Natural killer cell (primary cell): ENCODE results near the gene MACROD2. TPM values are rescaled to one million over a fixed set of nuclear protein-coding genes. Genes with fewer than 3 reads are reported as not detected.

Source experiments
- ATAC-seq, 3 donors: fragments of 150-1000 bp in 2 of 3; fragments of 200-7000 bp in 1 of 3; cut with Tn5 transposase; 1 replicate in 1 of 3; 2 replicates in 2 of 3; pipeline ENCODE4 v1.10.0; 2021; ENCODE audit warnings: mild to moderate bottlenecking in 2 of 3, moderate library complexity in 2 of 3
- DNase-seq, 2 donors: peaks; one replicate each; pipeline versions ENCODE4 v3.0.0 to v3.0.0-alpha.2; 2013 to 2021; ENCODE audit warnings: mixed read lengths in 1 of 2
- H3K27ac ChIP-seq: one replicate; pipeline ENCODE4 v1.5.1; 2013; ENCODE audit warnings: mild to moderate bottlenecking, low read length
- H3K27me3 ChIP-seq: one replicate; pipeline ENCODE4 v1.6.1; 2013; ENCODE audit warnings: low read length; ENCODE audit not compliant: control insufficient read depth, insufficient read depth
- H3K36me3 ChIP-seq: one replicate; pipeline ENCODE4 v1.6.1; 2013; ENCODE audit warnings: low read length; ENCODE audit not compliant: control insufficient read depth, insufficient read depth
- H3K4me1 ChIP-seq: one replicate; pipeline ENCODE4 v1.6.1; 2013; ENCODE audit warnings: low read length; ENCODE audit not compliant: control insufficient read depth, insufficient read depth
- H3K4me3 ChIP-seq: one replicate; pipeline ENCODE4 v1.5.1; 2013; ENCODE audit warnings: low read length
- H3K9me3 ChIP-seq: one replicate; pipeline ENCODE4 v1.6.1; 2013; ENCODE audit warnings: low read length; ENCODE audit not compliant: control insufficient read depth, insufficient read depth
- H3K27ac Mint-ChIP-seq, 2 donors: one replicate each; pipeline ENCODE4 v1.8.0; 2022; ENCODE audit warnings: mild to moderate bottlenecking in 2 of 2, mixed read lengths in 2 of 2, moderate library complexity in 1 of 2
- H3K27me3 Mint-ChIP-seq, 2 donors: one replicate each; pipeline ENCODE4 v1.8.0; 2022; ENCODE audit warnings: low read depth in 2 of 2, mixed read lengths in 2 of 2
- H3K36me3 Mint-ChIP-seq: one replicate; pipeline ENCODE4 v1.8.0; 2022; ENCODE audit warnings: mixed read lengths
- H3K4me1 Mint-ChIP-seq, 2 donors: one replicate each; pipeline ENCODE4 v1.8.0; 2022; ENCODE audit warnings: mixed read lengths in 2 of 2
- H3K4me3 Mint-ChIP-seq: one replicate; pipeline ENCODE4 v1.8.0; 2022; ENCODE audit warnings: mild to moderate bottlenecking, moderate library complexity, mixed read lengths
- H3K9me3 Mint-ChIP-seq, 2 donors: one replicate each; pipeline ENCODE4 v1.8.0; 2022; ENCODE audit warnings: mixed read lengths in 2 of 2
- CTCF ChIP-seq: fragments of 200-600 bp; IDR thresholded peaks from one replicate; pipeline ENCODE4 v1.8.0; 2022; ENCODE audit warnings: antibody characterized with exemption
- WGBS: methylation state at CpG from one replicate; pipeline ENCODE4 v1.1.7; 2013; ENCODE audit warnings: missing lambda C conversion rate; ENCODE audit not compliant: insufficient coverage; 5-methylcytosine and 5-hydroxymethylcytosine counted together
- intact Hi-C: fragments of 100-400 bp; cut with micrococcal nuclease; formaldehyde crosslinking; loops from one replicate; pipeline ENCODE4 v1.14.2; 2022
- total RNA-seq, 4 donors: library from RNA; stranded (reverse); fragments of 120-200 nt in 1 of 4; gene quantifications; one replicate each; pipeline versions ENCODE4 v1.2.3 to v1.2.4, GENCODE V29; 2013 to 2022

MACROD2 gene
- total RNA-seq, 3 donors from 2014 or later (not counting 1 experiment from before 2014, with no cell fraction given) = 0.19 to 0.88 TPM; not detected in 1

GRCh38 chr20:15887387-15887786, 1892.1 kb downstream of the MACROD2 start:
- Histone ChIP-seq H3K36me3 (no peaks in the 10 kb centered on the region), H3K4me1 (no peaks in the 10 kb centered on the region), H3K4me3 (no peak overlapping the region), H3K27me3 (no peaks in the 10 kb centered on the region), H3K9me3 (peaks cover 3% of the 10 kb centered on the region), H3K27ac (no peak overlapping the region)
- H3K27me3 Mint-ChIP-seq = peaks cover 18 to 20% of the 10 kb centered on the region in 2 donors
- no peak for TF ChIP-seq CTCF
- peaks cover 4 to 7% of the 10 kb centered on the region in 2 donors for H3K9me3 Mint-ChIP-seq
- ATAC-seq (no peak), DNase-seq (no peak)
- H3K4me3 Mint-ChIP-seq = no peak overlapping the region
- intact Hi-C loops = no loop called here
- no peaks in the 10 kb centered on the region for H3K36me3 Mint-ChIP-seq
- no peak overlapping the region for H3K27ac Mint-ChIP-seq
- H3K4me1 Mint-ChIP-seq = no peaks in the 10 kb centered on the region
- 100% methylated on average over 1 of the region's 2 CpGs for WGBS

- no peak for ATAC-seq
- Mint-ChIP-seq H3K27ac (no peak overlapping the region), H3K4me3 (no peak overlapping the region), H3K36me3 (no peaks in the 10 kb centered on the region), H3K27me3 (peaks cover 22 to 29% of the 10 kb centered on the region in 2 donors), H3K4me1 (no peaks in the 10 kb centered on the region), H3K9me3 (peaks cover 3 to 6% of the 10 kb centered on the region in 2 donors)
- 87% methylated on average over 3 of the region's 3 CpGs for WGBS
- Histone ChIP-seq H3K27me3 (no peaks in the 10 kb centered on the region), H3K36me3 (no peaks in the 10 kb centered on the region), H3K4me3 (no peak overlapping the region), H3K9me3 (peaks cover 3% of the 10 kb centered on the region), H3K4me1 (no peaks in the 10 kb centered on the region), H3K27ac (no peak overlapping the region)
- no peak for DNase-seq
- intact Hi-C loops = no loop called here
- TF ChIP-seq CTCF = no peak
Observed at GRCh38 chr20:15889061-15889460, 1893.7 kb downstream of the MACROD2 start.

- H3K27me3 Mint-ChIP-seq = peaks cover 18 to 29% of the 10 kb centered on the region in 2 donors
- Histone ChIP-seq H3K27me3 (no peaks in the 10 kb centered on the region), H3K9me3 (peaks cover 3% of the 10 kb centered on the region), H3K4me3 (no peak overlapping the region), H3K36me3 (no peaks in the 10 kb centered on the region), H3K4me1 (no peaks in the 10 kb centered on the region), H3K27ac (no peak overlapping the region)
- H3K4me3 Mint-ChIP-seq = no peak overlapping the region
- H3K27ac Mint-ChIP-seq = no peak overlapping the region
- intact Hi-C loops = no loop called here
- peaks cover 0 to 3% of the 10 kb centered on the region in 2 donors for H3K9me3 Mint-ChIP-seq
- no peak for TF ChIP-seq CTCF
- DNase-seq (no peak), ATAC-seq (no peak)
- no peaks in the 10 kb centered on the region for H3K36me3 Mint-ChIP-seq
- no peaks in the 10 kb centered on the region for H3K4me1 Mint-ChIP-seq
Observed at GRCh38 chr20:15889514-15890256, 1894.4 kb downstream of the MACROD2 start.
